Neural cell (in vitro differentiated cells): ENCODE data around the gene GON7. TPM values are rescaled to one million over a fixed set of nuclear protein-coding genes. Genes with fewer than 3 reads are reported as not detected.

Source experiments
- H2AFZ ChIP-seq: fragments of 200-600, 300-800 bp; sonication (generic), shearing (Covaris generic); 2 replicates; pipeline ENCODE4 v1.6.0; 2014; ENCODE audit warnings: low read depth, mild to moderate bottlenecking, antibody characterized with exemption, low read length, moderate library complexity
- H3F3A ChIP-seq: fragments of 200-600 bp; shearing (Covaris generic); 2 replicates; pipeline ENCODE4 v1.6.1; 2016; ENCODE audit warnings: mild to moderate bottlenecking, moderate library complexity, mixed read lengths, antibody characterized with exemption, low read length; ENCODE audit not compliant: insufficient read depth, poor library complexity, severe bottlenecking
- H3K27ac ChIP-seq: fragments of 200-600, 300-800 bp; sonication (generic), shearing (Covaris generic); 2 replicates; pipeline ENCODE4 v1.5.1; 2014; ENCODE audit warnings: mild to moderate bottlenecking, low read length, moderate library complexity
- H3K27me3 ChIP-seq: fragments of 300-800, 200-600 bp; sonication (generic), shearing (Covaris generic); 2 replicates; pipeline ENCODE4 v1.6.0; 2014; ENCODE audit warnings: mild to moderate bottlenecking, low read depth, low read length, moderate library complexity; ENCODE audit not compliant: insufficient read depth
- H3K36me3 ChIP-seq: fragments of 300-800, 200-600 bp; sonication (generic), shearing (Covaris generic); 2 replicates; pipeline ENCODE4 v1.5.1; 2014; ENCODE audit warnings: mild to moderate bottlenecking, antibody characterized with exemption, low read length, moderate library complexity; ENCODE audit not compliant: insufficient read depth
- H3K4me2 ChIP-seq: fragments of 300-800, 200-600 bp; sonication (generic), shearing (Covaris generic); 2 replicates; pipeline ENCODE4 v1.6.0; 2014; ENCODE audit warnings: mild to moderate bottlenecking, low read length
- H3K4me3 ChIP-seq: fragments of 300-800, 200-600 bp; sonication (generic), shearing (Covaris generic); 2 replicates; pipeline ENCODE4 v1.5.1; 2014; ENCODE audit warnings: mild to moderate bottlenecking, low read length, moderate library complexity
- H3K79me2 ChIP-seq: fragments of 200-600 bp; shearing (Covaris generic); replicated peaks from 2 replicates; pipeline ENCODE4 v1.6.0; 2014; ENCODE audit warnings: mild to moderate bottlenecking, low read length, moderate library complexity; ENCODE audit not compliant: insufficient read depth
- H3K9ac ChIP-seq: fragments of 300-800, 200-600 bp; sonication (generic), shearing (Covaris generic); 2 replicates; pipeline ENCODE4 v1.6.1; 2016; ENCODE audit warnings: mild to moderate bottlenecking, low read length, mixed read lengths
- H3K9me2 ChIP-seq: fragments of 200-600 bp; shearing (Covaris generic); 2 replicates; pipeline ENCODE4 v1.6.1; 2016; ENCODE audit warnings: mild to moderate bottlenecking, low read length, mixed read lengths; ENCODE audit not compliant: insufficient read depth
- H3K9me3 ChIP-seq: fragments of 200-600, 300-800 bp; sonication (generic), shearing (Covaris generic); 2 replicates; pipeline ENCODE4 v1.6.1; 2016; ENCODE audit warnings: mild to moderate bottlenecking, mixed run types, low read length, moderate library complexity, mixed read lengths
- H4K20me1 ChIP-seq: fragments of 200-600 bp; shearing (Covaris generic); 2 replicates; pipeline ENCODE4 v1.6.1; 2016; ENCODE audit warnings: mild to moderate bottlenecking, mixed run types; ENCODE audit not compliant: insufficient read depth
- CTCF ChIP-seq: fragments of 450-650 bp; IDR thresholded peaks from 2 replicates; pipeline ENCODE4 v1.5.1; 2014; ENCODE audit warnings: antibody characterized with exemption, mild to moderate bottlenecking, moderate library complexity; ENCODE audit not compliant: poor library complexity, severe bottlenecking
- EP300 ChIP-seq: fragments of 450-650 bp; conservative IDR thresholded peaks from 2 replicates; pipeline ENCODE4 v1.6.1; 2014; ENCODE audit warnings: antibody characterized with exemption, mild to moderate bottlenecking, moderate library complexity; ENCODE audit not compliant: poor library complexity, severe bottlenecking
- EZH2 ChIP-seq: fragments of 200-600, 300-800 bp; shearing (Covaris generic), sonication (generic); IDR thresholded peaks from 2 replicates; pipeline ENCODE4 v1.6.1; 2014; ENCODE audit warnings: antibody characterized with exemption, low read length, borderline replicate concordance, mild to moderate bottlenecking; ENCODE audit not compliant: insufficient read depth, poor library complexity, severe bottlenecking
- MXI1 ChIP-seq: fragments of 450-650 bp; conservative IDR thresholded peaks from 2 replicates; pipeline ENCODE4 v1.6.1; 2014; ENCODE audit warnings: antibody characterized with exemption, mild to moderate bottlenecking; ENCODE audit not compliant: poor library complexity, severe bottlenecking
- POLR2AphosphoS5 ChIP-seq: IDR thresholded peaks from 2 replicates; pipeline ENCODE4 v1.6.1; 2012
- RAD21 ChIP-seq: fragments of 450-650 bp; conservative IDR thresholded peaks from 2 replicates; pipeline ENCODE4 v1.6.1; 2014; ENCODE audit warnings: antibody characterized with exemption, mild to moderate bottlenecking, moderate library complexity
- REST ChIP-seq: IDR thresholded peaks from 2 replicates; pipeline ENCODE4 v1.6.1; 2012; ENCODE audit warnings: borderline replicate concordance
- SMC3 ChIP-seq: fragments of 450-650 bp; conservative IDR thresholded peaks from 2 replicates; pipeline ENCODE4 v1.6.1; 2014; ENCODE audit warnings: antibody characterized with exemption, mild to moderate bottlenecking, moderate library complexity; ENCODE audit not compliant: poor library complexity
- TAF1 ChIP-seq: IDR thresholded peaks from 2 replicates; pipeline ENCODE4 v1.6.1; 2012; ENCODE audit warnings: low read depth
- polyA plus RNA-seq: library from polyadenylated mRNA; depleted of rRNA; stranded (reverse); fragments of >200 nt; gene quantifications from 2 replicates; pipeline ENCODE4 v1.2.3, GENCODE V29; 2014

GON7 gene
- polyA plus RNA-seq, 1 donor from 2014 or later: 30.8 TPM

- Histone ChIP-seq H3F3A (no peaks in the 10 kb centered on the region), H2AFZ (peak overlapping the region; percentile 43), H3K27ac (peak overlapping the region; percentile 66), H4K20me1 (no peaks in the 10 kb centered on the region), H3K36me3 (no peaks in the 10 kb centered on the region), H3K79me2 (peaks cover 23% of the 10 kb centered on the region), H3K9ac (peak overlapping the region; percentile 78), H3K27me3 (no peaks in the 10 kb centered on the region), H3K9me3 (no peaks in the 10 kb centered on the region), H3K4me2 (peak overlapping the region; percentile 93), H3K9me2 (no peaks in the 10 kb centered on the region), H3K4me3 (peak overlapping the region; percentile 78)
- TF ChIP-seq EZH2 (no peak), MXI1 (peak; percentile 4), POLR2AphosphoS5 (no peak)
Measured at GRCh38 chr14:93207468-93208308, 823 bp upstream of the GON7 start.

- no peak overlapping the region for H3K4me2 ChIP-seq
- H3K27ac ChIP-seq: no peak overlapping the region
- no peaks in the 10 kb centered on the region for H3K9me2 ChIP-seq
- H3K4me3 ChIP-seq: no peak overlapping the region
- no peak overlapping the region for H3K9ac ChIP-seq
- H3K36me3 ChIP-seq: no peaks in the 10 kb centered on the region
- H4K20me1 ChIP-seq: no peaks in the 10 kb centered on the region
- H2AFZ ChIP-seq: no peak overlapping the region
- H3K9me3 ChIP-seq: no peaks in the 10 kb centered on the region
- no peak for TF ChIP-seq MXI1
- H3K79me2 ChIP-seq: peaks cover 3% of the 10 kb centered on the region
- H3F3A ChIP-seq: no peaks in the 10 kb centered on the region
- no peaks in the 10 kb centered on the region for H3K27me3 ChIP-seq
Measured at GRCh38 chr14:93201155-93201704, 5.6 kb downstream of the GON7 start.

- Histone ChIP-seq H2AFZ (no peak overlapping the region), H3F3A (no peaks in the 10 kb centered on the region), H3K4me2 (no peak overlapping the region), H3K36me3 (no peaks in the 10 kb centered on the region), H3K27me3 (no peaks in the 10 kb centered on the region), H3K27ac (no peak overlapping the region), H3K9me3 (no peaks in the 10 kb centered on the region), H3K9ac (no peak overlapping the region), H4K20me1 (no peaks in the 10 kb centered on the region), H3K4me3 (no peak overlapping the region), H3K9me2 (no peaks in the 10 kb centered on the region), H3K79me2 (no peaks in the 10 kb centered on the region)
- TF ChIP-seq POLR2AphosphoS5: no peak
- no peak for TF ChIP-seq RAD21
- TF ChIP-seq CTCF: no peak
- TF ChIP-seq REST: no peak
- TF ChIP-seq EZH2: no peak
- no peak for TF ChIP-seq MXI1
- TF ChIP-seq EP300: no peak
- no peak for TF ChIP-seq TAF1
- no peak for TF ChIP-seq SMC3
Measured at GRCh38 chr14:93200553-93200952, 6.3 kb downstream of the GON7 start.
